K562 (cell line): ENCODE data around the gene VWA7. TPM values are rescaled to one million over a fixed set of nuclear protein-coding genes. Genes with fewer than 3 reads are reported as not detected.

Experiments
- C11orf30 ChIP-seq: fragments of 450-650 bp; IDR thresholded peaks from 2 replicates; pipeline ENCODE4 v1.6.1; 2016; ENCODE audit warnings: low read depth, mild to moderate bottlenecking
- CBX3 ChIP-seq, 2 experiments: IDR thresholded peaks; 1 replicate in 1 of 2; 2 replicates in 1 of 2; pipeline ENCODE4 v1.6.1; 2012; ENCODE audit warnings: inconsistent platforms in 2 of 2, low read length in 2 of 2, borderline replicate concordance in 1 of 2, control low read depth in 1 of 2
- LEF1 ChIP-seq: fragments of 450-650 bp; IDR thresholded peaks from 2 replicates; pipeline ENCODE4 v1.6.1; 2016; ENCODE audit warnings: mild to moderate bottlenecking
- MYC ChIP-seq, 2 experiments: fragments of 250-450 bp in 1 of 2; sonication (Bioruptor Pico) in 1 of 2; IDR thresholded peaks; 2 replicates each; pipeline versions ENCODE4 v1.5.1 to v1.6.1; 2012 to 2021; ENCODE audit warnings: low read depth in 2 of 2, borderline replicate concordance in 1 of 2, improper control_type of control experiment in 1 of 2, low read length in 1 of 2, mild to moderate bottlenecking in 1 of 2, moderate library complexity in 1 of 2
- NR4A1 ChIP-seq, 2 experiments: fragments of 250-450 bp in 1 of 2; fragments of 450-650 bp in 1 of 2; sonication (Bioruptor Pico) in 1 of 2; IDR thresholded peaks; 2 replicates each; pipeline versions ENCODE4 v1.4.0 to v1.6.1; 2016 to 2020; ENCODE audit warnings: mild to moderate bottlenecking in 2 of 2, missing compliant biosample characterization in 1 of 2, missing genetic modification characterization in 1 of 2, moderate library complexity in 1 of 2
- PHF21A ChIP-seq: fragments of 450-650 bp; IDR thresholded peaks from 2 replicates; pipeline ENCODE4 v1.6.1; 2017; ENCODE audit warnings: low read depth, borderline replicate concordance
- RAD21 ChIP-seq, 2 experiments: fragments of 250-450 bp in 1 of 2; fragments of 450-650 bp in 1 of 2; sonication (Bioruptor Pico) in 1 of 2; formaldehyde crosslinking in 1 of 2; IDR thresholded peaks in 1 of 2; conservative IDR thresholded peaks in 1 of 2; 2 replicates each; pipeline versions ENCODE4 v1.4.0 to v1.8.0; 2020 to 2022; ENCODE audit warnings: mild to moderate bottlenecking in 2 of 2, moderate library complexity in 1 of 2
- RBM17 ChIP-seq: fragments of 200-400 bp; formaldehyde crosslinking; IDR thresholded peaks from 2 replicates; pipeline ENCODE4 v1.6.1; 2017; ENCODE audit warnings: low read depth, mild to moderate bottlenecking, low read length, borderline replicate concordance
- RBM25 ChIP-seq: fragments of 200-400 bp; formaldehyde crosslinking; IDR thresholded peaks from 2 replicates; pipeline ENCODE4 v1.6.1; 2018; ENCODE audit warnings: low read length, low read depth, moderate library complexity; ENCODE audit not compliant: severe bottlenecking
- RHOXF2B ChIP-seq: fragments of 250-450 bp; sonication (Bioruptor Pico); conservative IDR thresholded peaks from 2 replicates; pipeline ENCODE4 v1.5.1; 2021
- SIX5 ChIP-seq, 2 experiments: IDR thresholded peaks; 2 replicates each; pipeline ENCODE4 v1.6.1; 2011; ENCODE audit warnings: low read length in 2 of 2, borderline replicate concordance in 1 of 2, low read depth in 1 of 2, mild to moderate bottlenecking in 1 of 2, moderate library complexity in 1 of 2; ENCODE audit not compliant: insufficient read depth in 1 of 2
- TAF1 ChIP-seq: IDR thresholded peaks from 2 replicates; pipeline ENCODE4 v1.6.1; 2011; ENCODE audit warnings: mild to moderate bottlenecking, low read length, moderate library complexity; ENCODE audit not compliant: insufficient read depth, control insufficient read depth, severe bottlenecking; ENCODE audit errors: extremely low read depth
- ZBTB1 ChIP-seq: sonication (generic); formaldehyde crosslinking; IDR thresholded peaks from 2 replicates; pipeline ENCODE4 v1.8.1; 2023; ENCODE audit warnings: missing genetic modification reagents, low read depth, mild to moderate bottlenecking, borderline replicate concordance
- ZNF133 ChIP-seq: fragments of 250-450 bp; sonication (Bioruptor Pico); IDR thresholded peaks from 2 replicates; pipeline ENCODE4 v1.4.0; 2020; ENCODE audit warnings: mild to moderate bottlenecking
- ZNF175 ChIP-seq: fragments of 200-800 bp; sonication (Bioruptor generic); IDR thresholded peaks from 2 replicates; pipeline ENCODE4 v1.6.1; 2016; ENCODE audit warnings: low read depth, mild to moderate bottlenecking, missing genetic modification characterization, missing compliant biosample characterization
- ZNF431 ChIP-seq: sonication (generic); formaldehyde crosslinking; IDR thresholded peaks from 2 replicates; pipeline ENCODE4 v1.8.0; 2022; ENCODE audit warnings: mild to moderate bottlenecking, missing genetic modification reagents
- ZNF639 ChIP-seq, 2 experiments: fragments of 200-800 bp in 1 of 2; sonication (Bioruptor generic) in 1 of 2; sonication (generic) in 1 of 2; formaldehyde crosslinking in 1 of 2; IDR thresholded peaks in 1 of 2; conservative IDR thresholded peaks in 1 of 2; 2 replicates each; pipeline versions ENCODE4 v1.5.0 to v1.6.1; 2016 to 2020; ENCODE audit warnings: missing compliant biosample characterization in 1 of 2, missing genetic modification characterization in 1 of 2, missing genetic modification reagents in 1 of 2
- ZNF696 ChIP-seq: fragments of 250-450 bp; sonication (Bioruptor Pico); conservative IDR thresholded peaks from 2 replicates; pipeline ENCODE4 v1.4.0; 2020; ENCODE audit warnings: mild to moderate bottlenecking, moderate library complexity
- polyA plus RNA-seq, 8 experiments: library from polyadenylated mRNA; depleted of rRNA in 4 of 8; stranded (reverse) in 5 of 8; unstranded in 3 of 8; fragments of >200 nt; fragmentation: Nextera tagmentation in 2 of 8; fragmentation: Illumina TruSeq in 1 of 8; extraction: Ambion mirVana in 2 of 8; extraction: Trizol in 1 of 8; gene quantifications; 2 replicates each; pipeline versions ENCODE4 v1.2.1 to v1.2.3, GENCODE V29; 2011 to 2014; ENCODE audit warnings: inconsistent platforms in 1 of 8, missing spikeins in 1 of 8
- total RNA-seq, 7 experiments: library from RNA; depleted of rRNA in 6 of 7; stranded (reverse); fragments of >200 nt in 6 of 7; fragmentation: Illumina TruSeq in 2 of 7; extraction: Trizol in 2 of 7; gene quantifications; 2 replicates each; pipeline versions ENCODE4 v1.2.1 to v1.2.3, GENCODE V29; 2011 to 2021; ENCODE audit warnings: low replicate concordance in 1 of 7
- TF ChIP-seq, protein P1 (sequence below): sonication (generic); formaldehyde crosslinking; IDR thresholded peaks from 2 replicates; pipeline ENCODE4 v1.8.0; 2022; ENCODE audit warnings: missing genetic modification reagents, mild to moderate bottlenecking, borderline replicate concordance
- TF ChIP-seq, protein P2 (sequence below), 2 experiments: fragments of 450-650 bp; IDR thresholded peaks; 2 replicates each; pipeline ENCODE4 v1.6.1; 2016

The VWA7 gene
- total and polyA plus RNA-seq, 9 of the 15 experiments (the other 6 are each of a cell fraction or from before 2014, with no cell fraction given) = 0.18 to 2.9 (median 0.95) TPM

DNA sequence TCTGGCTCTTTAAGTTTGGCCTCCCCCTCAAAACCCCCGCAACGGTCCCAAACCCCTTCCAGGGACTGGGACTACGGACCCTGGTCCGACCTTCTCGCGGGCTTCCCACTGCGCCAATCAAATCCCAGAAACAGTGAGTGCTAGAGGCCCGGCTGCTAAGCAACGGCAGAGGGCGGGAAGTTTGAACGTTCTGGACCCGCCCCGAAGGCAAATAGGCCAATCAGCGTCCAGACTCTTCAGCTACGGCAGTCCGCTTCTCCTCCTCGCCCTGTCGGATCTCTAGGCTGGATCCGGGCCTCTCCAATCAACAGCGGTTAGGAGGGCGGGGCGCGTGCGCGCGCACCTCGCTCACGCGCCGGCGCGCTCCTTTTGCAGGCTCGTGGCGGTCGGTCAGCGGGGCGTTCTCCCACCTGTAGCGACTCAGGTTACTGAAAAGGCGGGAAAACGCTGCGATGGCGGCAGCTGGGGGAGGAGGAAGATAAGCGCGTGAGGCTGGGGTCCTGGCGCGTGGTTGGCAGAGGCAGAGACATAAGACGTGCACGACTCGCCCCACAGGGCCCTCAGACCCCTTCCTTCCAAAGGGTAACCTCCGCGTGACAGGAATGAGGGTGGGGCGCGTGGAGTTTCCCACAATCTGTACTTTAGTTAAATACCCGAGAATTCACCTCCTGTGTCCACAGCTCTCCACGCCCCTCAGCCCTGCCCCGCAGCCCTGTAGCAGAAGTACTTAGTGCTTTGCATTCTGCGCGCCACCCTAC is 37.3 kb downstream of the VWA7 start, which contains the start of gene MSH5 (continued):
- no peak for TF ChIP-seq ZBTB1
- TF ChIP-seq ZNF696 = no peak
- no peak for TF ChIP-seq PHF21A
- TF ChIP-seq ZNF175 = no peak
- TF ChIP-seq LEF1 = no peak
- no peak for TF ChIP-seq RBM17
- TF ChIP-seq, protein P1, sequence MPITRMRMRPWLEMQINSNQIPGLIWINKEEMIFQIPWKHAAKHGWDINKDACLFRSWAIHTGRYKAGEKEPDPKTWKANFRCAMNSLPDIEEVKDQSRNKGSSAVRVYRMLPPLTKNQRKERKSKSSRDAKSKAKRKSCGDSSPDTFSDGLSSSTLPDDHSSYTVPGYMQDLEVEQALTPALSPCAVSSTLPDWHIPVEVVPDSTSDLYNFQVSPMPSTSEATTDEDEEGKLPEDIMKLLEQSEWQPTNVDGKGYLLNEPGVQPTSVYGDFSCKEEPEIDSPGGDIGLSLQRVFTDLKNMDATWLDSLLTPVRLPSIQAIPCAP (CRISPR knock-in tag) = peak; percentile 95
- peak; percentile 92 for TF ChIP-seq RBM25
- TF ChIP-seq ZNF431 (CRISPR knock-in tag) = no peak
- TF ChIP-seq C11orf30 = no peak
- peak in 1 of 2 experiments; percentile 97; a peak in 1 of 3 replicates for TF ChIP-seq CBX3 (IDR thresholded peaks at IDR 0.05; ENCODE audit: borderline replicate concordance in 1 of 2, low read length in 2 of 2)
- TF ChIP-seq ZNF133 (CRISPR knock-in tag) = no peak
- TF ChIP-seq TAF1 = no peak
- peak; percentile 65; the same call in 1 of the 2 replicates for TF ChIP-seq RHOXF2B (CRISPR knock-in tag)
- peak; percentile 99 for TF ChIP-seq MYC (IDR thresholded peaks at IDR 0.05; ENCODE audit: low read depth, low read length)
- peak; percentile 98 for TF ChIP-seq MYC (CRISPR knock-in tag; IDR thresholded peaks at IDR 0.05; ENCODE audit: borderline replicate concordance, low read depth)
- no peak for TF ChIP-seq ZNF639 (CRISPR knock-in tag; conservative IDR thresholded peaks at IDR 0.05 in 1 of 2, IDR thresholded peaks at IDR 0.05 in 1 of 2)
- peak in 1 of 2 experiments; percentile 28; a peak in 3 of 4 replicates for TF ChIP-seq RAD21 (CRISPR knock-in tag; conservative IDR thresholded peaks at IDR 0.05 in 1 of 2, IDR thresholded peaks at IDR 0.05 in 1 of 2)
- peak; percentile 88 for TF ChIP-seq NR4A1 (CRISPR knock-in tag; IDR thresholded peaks at IDR 0.05)
- peak; percentile 63 for TF ChIP-seq NR4A1 (tag; IDR thresholded peaks at IDR 0.05)
- no peak for TF ChIP-seq SIX5 (IDR thresholded peaks at IDR 0.05; ENCODE audit: borderline replicate concordance in 1 of 2, insufficient read depth in 1 of 2, low read depth in 1 of 2, low read length in 2 of 2)
- TF ChIP-seq, protein P2, sequence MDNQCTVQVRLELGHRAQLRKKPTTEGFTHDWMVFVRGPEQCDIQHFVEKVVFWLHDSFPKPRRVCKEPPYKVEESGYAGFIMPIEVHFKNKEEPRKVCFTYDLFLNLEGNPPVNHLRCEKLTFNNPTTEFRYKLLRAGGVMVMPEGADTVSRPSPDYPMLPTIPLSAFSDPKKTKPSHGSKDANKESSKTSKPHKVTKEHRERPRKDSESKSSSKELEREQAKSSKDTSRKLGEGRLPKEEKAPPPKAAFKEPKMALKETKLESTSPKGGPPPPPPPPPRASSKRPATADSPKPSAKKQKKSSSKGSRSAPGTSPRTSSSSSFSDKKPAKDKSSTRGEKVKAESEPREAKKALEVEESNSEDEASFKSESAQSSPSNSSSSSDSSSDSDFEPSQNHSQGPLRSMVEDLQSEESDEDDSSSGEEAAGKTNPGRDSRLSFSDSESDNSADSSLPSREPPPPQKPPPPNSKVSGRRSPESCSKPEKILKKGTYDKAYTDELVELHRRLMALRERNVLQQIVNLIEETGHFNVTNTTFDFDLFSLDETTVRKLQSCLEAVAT (IDR thresholded peaks at IDR 0.05) = no peak
